NCI-H1092 (cell line): Measurements from ENCODE around the gene NDUFA1.
"Not testable (repeated sequence)": the region's sequence is repeated elsewhere in the genome, so short reads cannot be mapped to it uniquely, and the experiment has no call there.

ENCODE experiments used
- DNase-seq: peaks from one replicate; lab custom pipeline; 2025; lab: John Stamatoyannopoulos, UW

The NDUFA1 gene

DNA sequence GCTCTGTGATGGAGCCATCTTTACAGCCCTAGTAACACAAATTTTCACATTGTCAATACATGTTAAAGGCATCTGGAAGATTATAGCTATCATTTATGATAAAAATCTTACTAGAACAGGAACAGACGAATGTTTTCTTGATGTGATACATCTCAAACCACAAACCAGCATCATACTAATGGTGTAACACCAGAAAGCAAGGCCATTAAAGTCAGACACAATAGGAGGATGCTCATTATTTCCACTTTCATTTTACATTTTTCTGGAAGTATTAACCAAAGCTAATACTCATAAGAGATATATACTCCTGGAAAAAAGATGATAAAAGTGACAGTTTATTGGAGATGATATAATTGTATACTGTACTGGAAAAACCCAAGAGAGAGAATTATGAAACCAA is 29.3 kb downstream of the NDUFA1 start:
- DNase-seq, result no peak

- no peak for DNase-seq
Observed at GRCh38 chrX:119916310-119916709, 44.7 kb downstream of the NDUFA1 start.

DNA sequence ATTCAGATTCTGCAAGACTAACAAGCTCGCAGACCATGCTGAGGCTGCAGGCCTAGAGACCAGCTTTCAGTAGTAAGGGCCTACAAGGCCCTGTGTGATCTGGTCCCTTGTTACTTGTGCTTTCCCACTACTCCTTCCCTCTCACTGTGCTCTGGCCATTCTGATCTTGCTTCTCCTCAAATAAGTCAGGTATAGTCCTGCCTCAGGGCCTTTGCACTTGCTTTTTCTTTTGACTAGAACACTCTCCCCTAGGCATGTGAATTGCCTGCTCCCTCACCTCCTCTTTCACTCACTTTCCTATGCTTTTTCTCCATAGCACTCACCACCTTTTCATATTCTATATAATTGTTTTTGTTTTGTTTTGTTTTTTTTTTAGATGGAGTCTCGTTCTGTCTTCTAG is 46.2 kb downstream of the NDUFA1 start:
- DNase-seq, result no peak

- no peak for DNase-seq
Observed at GRCh38 chrX:119919835-119920585, 48.4 kb downstream of the NDUFA1 start.

- not testable (repeated sequence) for DNase-seq
Observed at GRCh38 chrX:119922391-119922790, 50.8 kb downstream of the NDUFA1 start.
